HUDEP-2 (cell line): ENCODE measurements around the gene RAD23B.

Experiments
- DNase-seq, 76 experiments: peaks; one replicate each; lab custom pipeline; 2025; ENCODE audit not compliant: unreplicated experiment in 76 of 76; lab: John Stamatoyannopoulos, UW

Gene RAD23B

GRCh38 chr9:107363516-107364152 lies 80.6 kb downstream of the RAD23B start:
- no peak for DNase-seq

- DNase-seq: no peak
These were observed 84.8 kb downstream of the RAD23B start for GRCh38 chr9:107367727-107368502.

- no peak for DNase-seq
These were observed 85.6 kb downstream of the RAD23B start for GRCh38 chr9:107368696-107369095.

GRCh38 chr9:107373809-107374208 lies 90.7 kb downstream of the RAD23B start:
- DNase-seq: no peak

GRCh38 chr9:107375001-107375400 lies 91.9 kb downstream of the RAD23B start:
- DNase-seq: no peak

GRCh38 chr9:107375651-107376369 lies 92.7 kb downstream of the RAD23B start:
- no peak for DNase-seq

GRCh38 chr9:107378006-107378405 lies 94.9 kb downstream of the RAD23B start:
- no peak for DNase-seq
